ENCODE measurements around the gene TACR1. TPM values are rescaled to one million over a fixed set of nuclear protein-coding genes. Genes with fewer than 3 reads are reported as not detected.

The TACR1 gene
- polyA plus RNA-seq, 1 donor from 2014 or later, result 0.78 TPM

GRCh38 chr2:75047992-75048625 lies 151.2 kb downstream of the TACR1 start:
- H3K9me2 ChIP-seq (ENCODE audit: insufficient read depth, low read length), result no peaks in the 10 kb centered on the region
- no peaks in the 10 kb centered on the region for H3K36me3 ChIP-seq (ENCODE audit: insufficient read depth, low read length)
- H3F3A ChIP-seq (ENCODE audit: insufficient read depth, low read length, poor library complexity, severe bottlenecking), result no peaks in the 10 kb centered on the region
- H2AFZ ChIP-seq (ENCODE audit: low read depth, low read length), result no peak overlapping the region
- no peak overlapping the region for H3K4me3 ChIP-seq (ENCODE audit: low read length)
- H3K4me2 ChIP-seq (ENCODE audit: low read length), result no peak overlapping the region
- H3K9ac ChIP-seq (ENCODE audit: low read length), result no peak overlapping the region
- H4K20me1 ChIP-seq (ENCODE audit: insufficient read depth), result no peaks in the 10 kb centered on the region
- TF ChIP-seq MXI1 (conservative IDR thresholded peaks at IDR 0.05; ENCODE audit: poor library complexity, severe bottlenecking) (no peak), TAF1 (IDR thresholded peaks at IDR 0.05; ENCODE audit: low read depth) (no peak), CTCF (IDR thresholded peaks at IDR 0.05; ENCODE audit: poor library complexity, severe bottlenecking) (no peak), EZH2 (IDR thresholded peaks at IDR 0.05; ENCODE audit: borderline replicate concordance, insufficient read depth, low read length, poor library complexity, severe bottlenecking) (no peak), EP300 (conservative IDR thresholded peaks at IDR 0.05; ENCODE audit: poor library complexity, severe bottlenecking) (no peak), POLR2AphosphoS5 (IDR thresholded peaks at IDR 0.05) (no peak), SMC3 (conservative IDR thresholded peaks at IDR 0.05; ENCODE audit: poor library complexity) (no peak), REST (IDR thresholded peaks at IDR 0.05; ENCODE audit: borderline replicate concordance) (no peak), RAD21 (conservative IDR thresholded peaks at IDR 0.05) (no peak)
- H3K27me3 ChIP-seq (ENCODE audit: insufficient read depth, low read depth, low read length), result no peaks in the 10 kb centered on the region
- H3K9me3 ChIP-seq (ENCODE audit: low read length), result no peaks in the 10 kb centered on the region
- H3K27ac ChIP-seq (ENCODE audit: low read length), result no peak overlapping the region
- no peaks in the 10 kb centered on the region for H3K79me2 ChIP-seq (replicated peaks; ENCODE audit: insufficient read depth, low read length)

- no peaks in the 10 kb centered on the region for H3K79me2 ChIP-seq (replicated peaks; ENCODE audit: insufficient read depth, low read length)
- H3K9ac ChIP-seq (ENCODE audit: low read length), result no peak overlapping the region
- no peaks in the 10 kb centered on the region for H3K9me2 ChIP-seq (ENCODE audit: insufficient read depth, low read length)
- no peaks in the 10 kb centered on the region for H3K9me3 ChIP-seq (ENCODE audit: low read length)
- H3K36me3 ChIP-seq (ENCODE audit: insufficient read depth, low read length), result no peaks in the 10 kb centered on the region
- no peak overlapping the region for H3K4me2 ChIP-seq (ENCODE audit: low read length)
- TF ChIP-seq RAD21 (conservative IDR thresholded peaks at IDR 0.05) (no peak), TAF1 (IDR thresholded peaks at IDR 0.05; ENCODE audit: low read depth) (no peak), REST (IDR thresholded peaks at IDR 0.05; ENCODE audit: borderline replicate concordance) (no peak), EP300 (conservative IDR thresholded peaks at IDR 0.05; ENCODE audit: poor library complexity, severe bottlenecking) (no peak), EZH2 (IDR thresholded peaks at IDR 0.05; ENCODE audit: borderline replicate concordance, insufficient read depth, low read length, poor library complexity, severe bottlenecking) (no peak)
- H3F3A ChIP-seq (ENCODE audit: insufficient read depth, low read length, poor library complexity, severe bottlenecking), result no peaks in the 10 kb centered on the region
- no peaks in the 10 kb centered on the region for H4K20me1 ChIP-seq (ENCODE audit: insufficient read depth)
- H3K4me3 ChIP-seq (ENCODE audit: low read length), result no peak overlapping the region
- no peak overlapping the region for H3K27ac ChIP-seq (ENCODE audit: low read length)
- H3K27me3 ChIP-seq (ENCODE audit: insufficient read depth, low read depth, low read length), result no peaks in the 10 kb centered on the region
- H2AFZ ChIP-seq (ENCODE audit: low read depth, low read length), result no peak overlapping the region
These were observed 151.9 kb downstream of the TACR1 start for GRCh38 chr2:75047189-75047991.
